ENCODE measurements around the gene ZC3H7A. TPM values are rescaled to one million over a fixed set of nuclear protein-coding genes. Genes with fewer than 3 reads are reported as not detected.

The ZC3H7A gene
- total and polyA plus RNA-seq, 2 of the 8 experiments (the other 6 are each of a cell fraction or from before 2014, with no cell fraction given), result 32.0 to 55.9 TPM

DNA sequence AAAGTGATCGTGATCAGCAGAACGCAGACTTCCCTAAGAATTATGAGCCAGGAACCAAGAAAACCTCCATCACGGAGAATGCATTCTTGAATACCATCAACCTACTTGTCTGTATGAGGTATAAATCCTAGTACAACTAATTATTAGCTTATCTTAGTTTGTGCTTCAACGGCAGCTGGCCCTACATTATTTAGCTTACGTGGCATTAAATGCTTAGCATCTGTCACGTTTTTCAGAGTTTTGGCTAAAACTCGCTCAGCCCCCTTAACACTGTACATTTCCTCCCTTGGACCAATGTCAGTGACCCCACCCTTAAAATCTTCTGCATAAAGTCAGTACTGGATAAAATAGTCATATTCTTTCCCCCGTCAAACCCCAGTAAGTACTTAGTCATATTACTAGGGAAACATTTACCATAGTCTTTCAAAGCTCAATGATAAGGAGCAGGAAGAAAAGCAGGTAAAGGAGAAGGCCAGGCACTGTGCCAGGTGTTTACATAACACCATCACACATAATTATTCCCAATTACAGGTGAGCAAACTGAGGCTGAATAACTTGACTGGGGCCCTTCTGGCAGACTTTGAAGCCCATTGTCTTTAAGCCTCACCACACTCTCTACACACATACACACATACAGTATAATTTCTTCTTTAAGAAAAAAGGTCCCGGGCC, 37.8 kb downstream of the ZC3H7A start:
- no peaks in the 10 kb centered on the region for H3K23me2 ChIP-seq (ENCODE audit: low read depth, low read length)
- H4K91ac ChIP-seq (replicated peaks; ENCODE audit: insufficient read length, low read length), result no peak overlapping the region
- POLR2A ChIA-PET (ENCODE audit: partially characterized antibody), result interaction anchor here (0.7 kb wide), 1 partner anchor 21 kb away, joined by 3 read pairs; no protein-coding TSS in a partner anchor
- no peaks in the 10 kb centered on the region for H3K27me3 ChIP-seq (replicated peaks in 1 of 4; ENCODE audit: control insufficient read depth in 3 of 4, extremely low read depth in 1 of 4, insufficient read depth in 3 of 4, low read length in 3 of 4)
- DNase-seq (ENCODE audit: low read depth in 1 of 2, low spot score in 2 of 2), result no peak
- H4K8ac ChIP-seq (ENCODE audit: extremely low read depth, insufficient read depth, low read length), result no peak overlapping the region
- no peak for FAIRE-seq
- H3K27ac ChIP-seq (ENCODE audit: low read depth, low read length), result no peak overlapping the region
- no peak overlapping the region for H3K56ac ChIP-seq (replicated peaks; ENCODE audit: insufficient read length, low read depth, low read length)
- no peak overlapping the region for H3K4me3 ChIP-seq (ENCODE audit: extremely low read depth in 1 of 4, insufficient read depth in 2 of 4, low read depth in 3 of 4, low read length in 4 of 4)
- no peak overlapping the region for H3K4me2 ChIP-seq (ENCODE audit: insufficient read depth in 1 of 2, low read depth in 2 of 2, low read length in 2 of 2)
- no peak overlapping the region for H2AFZ ChIP-seq (ENCODE audit: low read length)
- no peak overlapping the region for H2AK5ac ChIP-seq (ENCODE audit: low read depth, low read length)
- H2BK5ac ChIP-seq (ENCODE audit: low read depth, low read length), result no peak overlapping the region
- no peak overlapping the region for H3K9ac ChIP-seq (replicated peaks in 1 of 4; ENCODE audit: extremely low read depth in 1 of 4, low read depth in 3 of 4, low read length in 3 of 4)
- H3K9me3 ChIP-seq (ENCODE audit: insufficient read depth in 2 of 2, low read depth in 1 of 2, low read length in 1 of 2), result no peaks in the 10 kb centered on the region
- H2BK15ac ChIP-seq (ENCODE audit: low read length), result no peak overlapping the region
- no peaks in the 10 kb centered on the region for H3K79me2 ChIP-seq (ENCODE audit: control insufficient read depth in 1 of 2, insufficient read depth in 2 of 2, low read length in 2 of 2)
- whole genome bisulfite sequencing, 2 experiments (ENCODE audit: extremely low coverage in 1 of 2, insufficient coverage in 1 of 2, insufficient read length in 1 of 2, insufficient replicate concordance in 2 of 2, low coverage in 1 of 2, low lambda C conversion rate in 2 of 2, missing lambda C conversion rate in 1 of 2), result 90% methylated on average over 9 of the region's 9 CpGs; no CpG with 5 or more reads in 1 of the 2 experiments
- H3K23ac ChIP-seq (ENCODE audit: insufficient read length), result no peak overlapping the region
- CTCF ChIA-PET (ENCODE audit: partially characterized antibody), result interaction anchor here (0.5 to 1.5 kb wide), 3 partner anchors 23 to 56 kb away, joined by 3 to 4 read pairs (median 3); no protein-coding TSS in a partner anchor
- no peaks in the 10 kb centered on the region for H3K4me1 ChIP-seq (replicated peaks in 1 of 4; ENCODE audit: control insufficient read depth in 3 of 4, insufficient read depth in 4 of 4, low read length in 3 of 4)
- no peak overlapping the region for H2BK12ac ChIP-seq (ENCODE audit: low read depth, low read length)
- no peak overlapping the region for H2BK120ac ChIP-seq (replicated peaks; ENCODE audit: low read depth, low read length)
- no peaks in the 10 kb centered on the region for H4K20me1 ChIP-seq (replicated peaks in 1 of 2; ENCODE audit: control insufficient read depth in 1 of 2, insufficient read depth in 2 of 2, low read length in 2 of 2)
- H3K18ac ChIP-seq (ENCODE audit: extremely low read depth, low read length), result no peak overlapping the region
- peaks cover 0 to 56% (median 40%) of the 10 kb centered on the region in 4 experiments; a peak in 7 of 8 replicates for H3K36me3 ChIP-seq (ENCODE audit: control insufficient read depth in 2 of 4, insufficient read depth in 4 of 4, low read length in 3 of 4)
- H3K14ac ChIP-seq (ENCODE audit: insufficient read length), result no peak overlapping the region
- no peak overlapping the region for H2BK20ac ChIP-seq (ENCODE audit: low read length)
- H3K4ac ChIP-seq (replicated peaks; ENCODE audit: insufficient read length, low read depth, low read length), result no peak overlapping the region
- H4K5ac ChIP-seq (ENCODE audit: insufficient read length, low read depth, low read length), result no peak overlapping the region
- no peaks in the 10 kb centered on the region for H3K79me1 ChIP-seq (ENCODE audit: low read depth, low read length)
- no peak for TF ChIP-seq KDM1A (IDR thresholded peaks at IDR 0.05; ENCODE audit: borderline replicate concordance, low read length)
- no peak for TF ChIP-seq CBX5 (IDR thresholded peaks at IDR 0.05; ENCODE audit: low read depth, low read length)
